ENCODE results near the gene TMEM101.

The TMEM101 gene

DNA sequence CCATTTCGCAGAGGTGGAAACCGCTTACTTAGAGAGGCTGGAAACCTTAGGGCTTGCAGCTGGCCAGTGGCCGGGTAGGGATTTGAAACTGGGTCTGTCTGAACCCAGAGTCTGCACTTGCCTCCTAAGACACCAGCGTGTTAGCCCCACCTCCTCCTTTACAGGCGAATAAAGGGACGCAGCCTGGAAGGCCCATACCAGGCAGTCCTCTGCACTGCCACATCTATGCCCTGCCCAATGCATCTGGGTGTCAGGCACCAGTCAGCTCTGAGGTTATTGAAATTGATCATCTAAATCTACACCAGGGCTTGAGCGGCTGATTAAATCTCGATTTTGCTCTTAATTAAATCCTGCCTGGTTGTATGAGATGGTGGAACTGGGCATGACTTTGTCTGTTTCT is 30.2 kb downstream of the TMEM101 start (continued):
- TF ChIP-seq, protein P1, sequence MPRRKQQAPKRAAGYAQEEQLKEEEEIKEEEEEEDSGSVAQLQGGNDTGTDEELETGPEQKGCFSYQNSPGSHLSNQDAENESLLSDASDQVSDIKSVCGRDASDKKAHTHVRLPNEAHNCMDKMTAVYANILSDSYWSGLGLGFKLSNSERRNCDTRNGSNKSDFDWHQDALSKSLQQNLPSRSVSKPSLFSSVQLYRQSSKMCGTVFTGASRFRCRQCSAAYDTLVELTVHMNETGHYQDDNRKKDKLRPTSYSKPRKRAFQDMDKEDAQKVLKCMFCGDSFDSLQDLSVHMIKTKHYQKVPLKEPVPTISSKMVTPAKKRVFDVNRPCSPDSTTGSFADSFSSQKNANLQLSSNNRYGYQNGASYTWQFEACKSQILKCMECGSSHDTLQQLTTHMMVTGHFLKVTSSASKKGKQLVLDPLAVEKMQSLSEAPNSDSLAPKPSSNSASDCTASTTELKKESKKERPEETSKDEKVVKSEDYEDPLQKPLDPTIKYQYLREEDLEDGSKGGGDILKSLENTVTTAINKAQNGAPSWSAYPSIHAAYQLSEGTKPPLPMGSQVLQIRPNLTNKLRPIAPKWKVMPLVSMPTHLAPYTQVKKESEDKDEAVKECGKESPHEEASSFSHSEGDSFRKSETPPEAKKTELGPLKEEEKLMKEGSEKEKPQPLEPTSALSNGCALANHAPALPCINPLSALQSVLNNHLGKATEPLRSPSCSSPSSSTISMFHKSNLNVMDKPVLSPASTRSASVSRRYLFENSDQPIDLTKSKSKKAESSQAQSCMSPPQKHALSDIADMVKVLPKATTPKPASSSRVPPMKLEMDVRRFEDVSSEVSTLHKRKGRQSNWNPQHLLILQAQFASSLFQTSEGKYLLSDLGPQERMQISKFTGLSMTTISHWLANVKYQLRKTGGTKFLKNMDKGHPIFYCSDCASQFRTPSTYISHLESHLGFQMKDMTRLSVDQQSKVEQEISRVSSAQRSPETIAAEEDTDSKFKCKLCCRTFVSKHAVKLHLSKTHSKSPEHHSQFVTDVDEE (CRISPR knock-in tag; IDR thresholded peaks at IDR 0.05) = no peak

DNA sequence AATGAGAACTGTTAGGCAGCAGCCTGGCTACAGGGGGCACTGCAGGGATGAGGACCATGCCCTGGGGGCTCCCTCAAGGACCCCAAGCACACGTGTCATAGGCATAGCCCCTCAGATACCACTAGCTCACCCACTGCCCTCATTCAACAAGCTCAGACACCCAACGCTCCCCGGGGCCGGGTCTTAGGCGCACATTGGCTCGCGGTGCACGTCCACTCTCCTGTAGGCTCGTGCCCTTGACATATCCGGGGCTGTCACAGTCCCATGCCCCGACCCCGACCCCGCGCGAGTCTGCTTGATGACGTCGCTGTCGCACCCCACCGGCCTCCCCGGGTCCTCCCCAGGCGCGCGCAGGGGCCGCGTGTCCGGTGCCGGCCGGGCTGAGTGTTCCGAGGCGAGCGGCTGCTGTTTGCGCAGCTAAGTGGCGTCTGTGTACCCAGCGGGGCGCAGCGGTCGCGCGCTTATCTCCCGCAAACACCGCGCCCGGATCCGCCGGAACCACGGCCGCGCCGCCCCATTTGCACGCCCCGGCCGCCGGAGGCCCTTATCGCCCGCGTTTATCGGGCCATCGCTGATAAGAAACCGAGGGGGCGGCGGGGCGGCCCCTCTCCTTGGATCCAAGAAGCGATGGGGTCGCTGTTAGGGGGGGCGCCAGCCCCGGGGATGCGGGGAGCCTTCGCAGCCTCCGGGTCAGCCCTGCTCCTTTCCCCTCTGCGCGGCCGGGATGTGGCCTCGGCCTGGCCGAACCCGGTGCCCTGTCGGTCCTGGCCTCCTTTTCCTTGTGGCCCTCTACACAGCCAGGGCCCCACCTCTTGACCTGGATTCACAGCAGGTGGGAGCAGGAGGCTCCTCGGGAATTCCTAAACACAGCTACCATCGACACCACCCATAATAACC is 31.0 kb downstream of the TMEM101 start:
- peak; percentile 69 for ATAC-seq
- TF ChIP-seq ESRRG (CRISPR knock-in tag; IDR thresholded peaks at IDR 0.05) (no peak), CSDC2 (CRISPR knock-in tag; IDR thresholded peaks at IDR 0.05) (no peak), BACH2 (CRISPR knock-in tag; IDR thresholded peaks at IDR 0.05; ENCODE audit: borderline replicate concordance) (no peak), ZFP3 (CRISPR knock-in tag; IDR thresholded peaks at IDR 0.05) (no peak), ZNF8 (CRISPR knock-in tag; IDR thresholded peaks at IDR 0.05) (no peak), ZNF565 (CRISPR knock-in tag; conservative IDR thresholded peaks at IDR 0.05; ENCODE audit: low read depth) (no peak), GLIS3 (CRISPR knock-in tag; IDR thresholded peaks at IDR 0.05) (no peak)

DNA sequence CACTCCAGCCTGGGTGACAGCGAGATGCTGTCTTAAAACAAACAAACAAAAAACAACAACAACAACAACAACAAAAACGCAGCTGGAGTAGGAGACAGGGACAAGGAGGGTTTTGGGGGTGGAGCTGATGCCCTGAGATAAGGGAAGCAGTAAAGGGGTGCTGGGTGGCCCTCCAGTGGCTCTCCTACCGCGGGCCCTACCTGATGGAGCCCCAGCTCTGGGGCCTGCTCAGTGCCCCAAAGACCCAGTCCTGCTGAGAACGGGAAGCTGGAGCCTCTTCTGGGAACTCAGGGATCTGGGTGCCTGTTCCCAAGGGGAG is 31.6 kb downstream of the TMEM101 start:
- ATAC-seq = no peak
- no peak for TF ChIP-seq ISL1 (CRISPR knock-in tag; IDR thresholded peaks at IDR 0.05)
- TF ChIP-seq ZNF70 (CRISPR knock-in tag; IDR thresholded peaks at IDR 0.05) = no peak
- TF ChIP-seq ARNTL (CRISPR knock-in tag; IDR thresholded peaks at IDR 0.05; ENCODE audit: borderline replicate concordance, low read depth) = no peak
- no peak for TF ChIP-seq RARB (CRISPR knock-in tag; IDR thresholded peaks at IDR 0.05)
- no peak for TF ChIP-seq OSR1 (CRISPR knock-in tag; IDR thresholded peaks at IDR 0.05)
- no peak for TF ChIP-seq ZNF565 (CRISPR knock-in tag; conservative IDR thresholded peaks at IDR 0.05; ENCODE audit: low read depth)
- TF ChIP-seq ZFP3 (CRISPR knock-in tag; IDR thresholded peaks at IDR 0.05) = no peak
- TF ChIP-seq, protein P2, sequence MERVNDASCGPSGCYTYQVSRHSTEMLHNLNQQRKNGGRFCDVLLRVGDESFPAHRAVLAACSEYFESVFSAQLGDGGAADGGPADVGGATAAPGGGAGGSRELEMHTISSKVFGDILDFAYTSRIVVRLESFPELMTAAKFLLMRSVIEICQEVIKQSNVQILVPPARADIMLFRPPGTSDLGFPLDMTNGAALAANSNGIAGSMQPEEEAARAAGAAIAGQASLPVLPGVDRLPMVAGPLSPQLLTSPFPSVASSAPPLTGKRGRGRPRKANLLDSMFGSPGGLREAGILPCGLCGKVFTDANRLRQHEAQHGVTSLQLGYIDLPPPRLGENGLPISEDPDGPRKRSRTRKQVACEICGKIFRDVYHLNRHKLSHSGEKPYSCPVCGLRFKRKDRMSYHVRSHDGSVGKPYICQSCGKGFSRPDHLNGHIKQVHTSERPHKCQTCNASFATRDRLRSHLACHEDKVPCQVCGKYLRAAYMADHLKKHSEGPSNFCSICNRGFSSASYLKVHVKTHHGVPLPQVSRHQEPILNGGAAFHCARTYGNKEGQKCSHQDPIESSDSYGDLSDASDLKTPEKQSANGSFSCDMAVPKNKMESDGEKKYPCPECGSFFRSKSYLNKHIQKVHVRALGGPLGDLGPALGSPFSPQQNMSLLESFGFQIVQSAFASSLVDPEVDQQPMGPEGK (CRISPR knock-in tag; IDR thresholded peaks at IDR 0.05; ENCODE audit: borderline replicate concordance) = no peak
- no peak for TF ChIP-seq ESRRG (CRISPR knock-in tag; IDR thresholded peaks at IDR 0.05)
- no peak for TF ChIP-seq CSDC2 (CRISPR knock-in tag; IDR thresholded peaks at IDR 0.05)
- TF ChIP-seq, protein P3, sequence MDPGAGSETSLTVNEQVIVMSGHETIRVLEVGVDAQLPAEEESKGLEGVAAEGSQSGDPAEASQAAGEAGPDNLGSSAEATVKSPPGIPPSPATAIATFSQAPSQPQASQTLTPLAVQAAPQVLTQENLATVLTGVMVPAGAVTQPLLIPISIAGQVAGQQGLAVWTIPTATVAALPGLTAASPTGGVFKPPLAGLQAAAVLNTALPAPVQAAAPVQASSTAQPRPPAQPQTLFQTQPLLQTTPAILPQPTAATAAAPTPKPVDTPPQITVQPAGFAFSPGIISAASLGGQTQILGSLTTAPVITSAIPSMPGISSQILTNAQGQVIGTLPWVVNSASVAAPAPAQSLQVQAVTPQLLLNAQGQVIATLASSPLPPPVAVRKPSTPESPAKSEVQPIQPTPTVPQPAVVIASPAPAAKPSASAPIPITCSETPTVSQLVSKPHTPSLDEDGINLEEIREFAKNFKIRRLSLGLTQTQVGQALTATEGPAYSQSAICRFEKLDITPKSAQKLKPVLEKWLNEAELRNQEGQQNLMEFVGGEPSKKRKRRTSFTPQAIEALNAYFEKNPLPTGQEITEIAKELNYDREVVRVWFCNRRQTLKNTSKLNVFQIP (CRISPR knock-in tag; IDR thresholded peaks at IDR 0.05; ENCODE audit: borderline replicate concordance, low read depth) = no peak
- TF ChIP-seq, protein P4, sequence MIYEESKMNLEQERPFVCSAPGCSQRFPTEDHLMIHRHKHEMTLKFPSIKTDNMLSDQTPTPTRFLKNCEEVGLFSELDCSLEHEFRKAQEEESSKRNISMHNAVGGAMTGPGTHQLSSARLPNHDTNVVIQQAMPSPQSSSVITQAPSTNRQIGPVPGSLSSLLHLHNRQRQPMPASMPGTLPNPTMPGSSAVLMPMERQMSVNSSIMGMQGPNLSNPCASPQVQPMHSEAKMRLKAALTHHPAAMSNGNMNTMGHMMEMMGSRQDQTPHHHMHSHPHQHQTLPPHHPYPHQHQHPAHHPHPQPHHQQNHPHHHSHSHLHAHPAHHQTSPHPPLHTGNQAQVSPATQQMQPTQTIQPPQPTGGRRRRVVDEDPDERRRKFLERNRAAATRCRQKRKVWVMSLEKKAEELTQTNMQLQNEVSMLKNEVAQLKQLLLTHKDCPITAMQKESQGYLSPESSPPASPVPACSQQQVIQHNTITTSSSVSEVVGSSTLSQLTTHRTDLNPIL (CRISPR knock-in tag; IDR thresholded peaks at IDR 0.05; ENCODE audit: low read depth) = no peak
- TF ChIP-seq ZC3H10 (CRISPR knock-in tag; IDR thresholded peaks at IDR 0.05) = no peak
- TF ChIP-seq BACH2 (CRISPR knock-in tag; IDR thresholded peaks at IDR 0.05; ENCODE audit: borderline replicate concordance) = no peak

DNA sequence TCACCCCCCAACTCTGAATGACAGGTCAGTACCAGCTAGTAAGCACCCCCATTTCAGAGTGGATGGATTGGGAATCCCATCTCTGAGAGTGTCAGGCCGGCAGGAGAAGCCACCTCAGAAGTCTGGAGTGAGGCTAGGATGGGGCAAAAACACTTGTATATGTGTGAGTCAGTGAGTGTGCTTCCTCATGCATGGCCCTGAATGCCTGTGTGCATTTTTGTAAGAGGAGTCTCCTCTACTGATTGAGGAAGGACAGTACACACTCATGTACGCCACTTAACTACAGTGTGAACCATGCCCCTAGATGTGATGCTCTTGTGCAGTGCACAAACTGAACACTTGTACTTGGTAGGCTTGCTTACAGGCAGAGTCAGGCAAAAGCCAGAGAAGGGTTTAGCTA is 32.6 kb downstream of the TMEM101 start:
- no peak for TF ChIP-seq ARNTL (CRISPR knock-in tag; IDR thresholded peaks at IDR 0.05; ENCODE audit: borderline replicate concordance, low read depth)
- no peak for TF ChIP-seq GLIS3 (CRISPR knock-in tag; IDR thresholded peaks at IDR 0.05)
- TF ChIP-seq TOX (CRISPR knock-in tag; IDR thresholded peaks at IDR 0.05; ENCODE audit: borderline replicate concordance) = no peak
- TF ChIP-seq ZFP30 (CRISPR knock-in tag; IDR thresholded peaks at IDR 0.05) = no peak
- TF ChIP-seq SNAI2 (CRISPR knock-in tag; IDR thresholded peaks at IDR 0.05) = no peak
- no peak for TF ChIP-seq ISL1 (CRISPR knock-in tag; IDR thresholded peaks at IDR 0.05)
- no peak for TF ChIP-seq ESRRG (CRISPR knock-in tag; IDR thresholded peaks at IDR 0.05)
- TF ChIP-seq, protein P5, sequence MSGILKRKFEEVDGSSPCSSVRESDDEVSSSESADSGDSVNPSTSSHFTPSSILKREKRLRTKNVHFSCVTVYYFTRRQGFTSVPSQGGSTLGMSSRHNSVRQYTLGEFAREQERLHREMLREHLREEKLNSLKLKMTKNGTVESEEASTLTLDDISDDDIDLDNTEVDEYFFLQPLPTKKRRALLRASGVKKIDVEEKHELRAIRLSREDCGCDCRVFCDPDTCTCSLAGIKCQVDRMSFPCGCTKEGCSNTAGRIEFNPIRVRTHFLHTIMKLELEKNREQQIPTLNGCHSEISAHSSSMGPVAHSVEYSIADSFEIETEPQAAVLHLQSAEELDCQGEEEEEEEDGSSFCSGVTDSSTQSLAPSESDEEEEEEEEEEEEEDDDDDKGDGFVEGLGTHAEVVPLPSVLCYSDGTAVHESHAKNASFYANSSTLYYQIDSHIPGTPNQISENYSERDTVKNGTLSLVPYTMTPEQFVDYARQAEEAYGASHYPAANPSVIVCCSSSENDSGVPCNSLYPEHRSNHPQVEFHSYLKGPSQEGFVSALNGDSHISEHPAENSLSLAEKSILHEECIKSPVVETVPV (CRISPR knock-in tag; IDR thresholded peaks at IDR 0.05) = no peak
- no peak for ATAC-seq
